ENCODE data around the gene TUBA4B. TPM values are rescaled to one million over a fixed set of nuclear protein-coding genes. Genes with fewer than 3 reads are reported as not detected.

Gene TUBA4B
- total RNA-seq, 1 experiment from 2014 or later: not detected

DNA sequence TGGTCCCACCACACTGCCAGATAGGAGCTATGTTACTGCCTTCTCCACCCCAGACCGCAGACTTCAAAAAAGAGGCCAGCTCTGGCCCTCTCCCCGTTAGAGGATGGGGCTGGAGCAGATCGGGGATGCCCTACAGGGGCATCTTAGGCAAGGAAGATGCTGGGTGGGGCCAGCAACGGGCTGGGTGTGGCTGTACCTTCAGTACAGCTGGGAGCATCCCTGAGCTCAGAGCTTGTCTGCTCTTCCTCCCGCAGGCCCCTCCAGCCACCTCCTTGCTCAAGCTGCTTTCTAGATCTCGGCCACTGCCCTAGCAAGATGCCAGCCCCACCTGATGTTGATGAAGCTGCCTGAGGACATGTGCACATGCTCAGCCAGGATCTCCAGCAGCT is 46.3 kb downstream of the TUBA4B start:
- Histone ChIP-seq H3K36me3 (ENCODE audit: control insufficient read depth, insufficient read depth, low read length) (no peaks in the 10 kb centered on the region), H3K9me3 (no peaks in the 10 kb centered on the region), H3K4me3 (ENCODE audit: low read depth, low read length) (no peak overlapping the region), H3K27me3 (replicated peaks; ENCODE audit: control insufficient read depth, insufficient read depth, low read length) (no peaks in the 10 kb centered on the region; the same call in none of the 2 replicates), H3K4me1 (peaks cover 4% of the 10 kb centered on the region; the same call in 1 of the 2 replicates)
- peaks cover 5% of the 10 kb centered on the region for H3K36me3 Mint-ChIP-seq (ENCODE audit: insufficient read depth, unreplicated experiment)
- POLR2A ChIA-PET: interaction anchor here (0.5 kb wide), 1 partner anchor 89 kb away, joined by 5 read pairs; no protein-coding TSS in a partner anchor
- intact Hi-C loops (cut with micrococcal nuclease; ENCODE audit: unreplicated experiment): loop anchor here (2.0 to 5.0 kb wide), 2 partner anchors 87 to 242 kb away; partner anchors contain the start of gene DNPEP
- peaks cover 14% of the 10 kb centered on the region for H3K27me3 Mint-ChIP-seq (ENCODE audit: insufficient read depth, unreplicated experiment)
- DNase-seq: no peak
- no peak overlapping the region for H3K4me3 Mint-ChIP-seq (ENCODE audit: unreplicated experiment)
- H3K4me1 Mint-ChIP-seq (ENCODE audit: low read depth, unreplicated experiment): no peaks in the 10 kb centered on the region
- TF ChIP-seq, protein P1, sequence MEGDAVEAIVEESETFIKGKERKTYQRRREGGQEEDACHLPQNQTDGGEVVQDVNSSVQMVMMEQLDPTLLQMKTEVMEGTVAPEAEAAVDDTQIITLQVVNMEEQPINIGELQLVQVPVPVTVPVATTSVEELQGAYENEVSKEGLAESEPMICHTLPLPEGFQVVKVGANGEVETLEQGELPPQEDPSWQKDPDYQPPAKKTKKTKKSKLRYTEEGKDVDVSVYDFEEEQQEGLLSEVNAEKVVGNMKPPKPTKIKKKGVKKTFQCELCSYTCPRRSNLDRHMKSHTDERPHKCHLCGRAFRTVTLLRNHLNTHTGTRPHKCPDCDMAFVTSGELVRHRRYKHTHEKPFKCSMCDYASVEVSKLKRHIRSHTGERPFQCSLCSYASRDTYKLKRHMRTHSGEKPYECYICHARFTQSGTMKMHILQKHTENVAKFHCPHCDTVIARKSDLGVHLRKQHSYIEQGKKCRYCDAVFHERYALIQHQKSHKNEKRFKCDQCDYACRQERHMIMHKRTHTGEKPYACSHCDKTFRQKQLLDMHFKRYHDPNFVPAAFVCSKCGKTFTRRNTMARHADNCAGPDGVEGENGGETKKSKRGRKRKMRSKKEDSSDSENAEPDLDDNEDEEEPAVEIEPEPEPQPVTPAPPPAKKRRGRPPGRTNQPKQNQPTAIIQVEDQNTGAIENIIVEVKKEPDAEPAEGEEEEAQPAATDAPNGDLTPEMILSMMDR (IDR thresholded peaks at IDR 0.05; ENCODE audit: insufficient read depth in 1 of 2, low read depth in 1 of 2, low read length in 1 of 2, severe bottlenecking in 1 of 2, unreplicated experiment in 1 of 2): no peak
- H3K27ac Mint-ChIP-seq (ENCODE audit: unreplicated experiment): no peak overlapping the region
- CTCF ChIA-PET: interaction anchor here (0.9 to 1.4 kb wide), 2 partner anchors 15 to 141 kb away, joined by 3 read pairs; no protein-coding TSS in a partner anchor
- no peaks in the 10 kb centered on the region for H3K9me3 Mint-ChIP-seq (ENCODE audit: unreplicated experiment)
- BruUV-seq (replicated peaks): no TSS peak

DNA sequence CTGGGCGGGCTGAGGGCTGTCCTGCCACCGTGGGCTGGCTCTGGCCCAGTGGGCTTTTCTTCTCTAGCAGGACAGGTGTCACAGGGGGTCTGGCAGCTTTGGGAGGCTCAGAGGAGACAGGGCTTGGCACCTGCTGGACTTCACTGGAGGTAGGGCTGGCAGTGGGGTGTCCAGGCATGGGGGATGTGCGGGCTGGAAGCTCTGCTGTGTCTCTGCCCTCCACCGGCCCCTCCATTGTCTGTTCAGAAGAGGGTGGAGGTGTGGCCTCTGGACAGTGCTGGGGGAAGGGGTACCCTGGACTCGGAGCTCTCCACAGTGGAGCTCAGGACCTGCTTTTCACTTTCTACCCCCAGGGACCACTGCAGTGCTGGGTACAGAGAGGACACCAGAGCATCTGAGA is 47.0 kb downstream of the TUBA4B start:
- Mint-ChIP-seq H3K27me3 (ENCODE audit: insufficient read depth, unreplicated experiment) (peaks cover 18% of the 10 kb centered on the region), H3K9me3 (ENCODE audit: unreplicated experiment) (no peaks in the 10 kb centered on the region), H3K4me1 (ENCODE audit: low read depth, unreplicated experiment) (no peaks in the 10 kb centered on the region), H3K4me3 (ENCODE audit: unreplicated experiment) (no peak overlapping the region), H3K36me3 (ENCODE audit: insufficient read depth, unreplicated experiment) (peaks cover 5% of the 10 kb centered on the region), H3K27ac (ENCODE audit: unreplicated experiment) (no peak overlapping the region)
- Histone ChIP-seq H3K36me3 (ENCODE audit: control insufficient read depth, insufficient read depth, low read length) (no peaks in the 10 kb centered on the region), H3K4me3 (ENCODE audit: low read depth, low read length) (no peak overlapping the region), H3K27me3 (replicated peaks; ENCODE audit: control insufficient read depth, insufficient read depth, low read length) (no peaks in the 10 kb centered on the region; the same call in none of the 2 replicates), H3K4me1 (peaks cover 4% of the 10 kb centered on the region; the same call in 1 of the 2 replicates), H3K9me3 (no peaks in the 10 kb centered on the region)
- ChIA-PET CTCF (interaction anchor here (1.4 kb wide), 1 partner anchor 14 kb away, joined by 3 read pairs; no protein-coding TSS in a partner anchor), POLR2A (no interaction called here)
- BruUV-seq (replicated peaks): no TSS peak
- TF ChIP-seq, protein P1 (IDR thresholded peaks at IDR 0.05; ENCODE audit: insufficient read depth in 1 of 2, low read depth in 1 of 2, low read length in 1 of 2, severe bottlenecking in 1 of 2, unreplicated experiment in 1 of 2): no peak
- intact Hi-C loops (cut with micrococcal nuclease; ENCODE audit: unreplicated experiment): no loop called here
- no peak for DNase-seq

DNA sequence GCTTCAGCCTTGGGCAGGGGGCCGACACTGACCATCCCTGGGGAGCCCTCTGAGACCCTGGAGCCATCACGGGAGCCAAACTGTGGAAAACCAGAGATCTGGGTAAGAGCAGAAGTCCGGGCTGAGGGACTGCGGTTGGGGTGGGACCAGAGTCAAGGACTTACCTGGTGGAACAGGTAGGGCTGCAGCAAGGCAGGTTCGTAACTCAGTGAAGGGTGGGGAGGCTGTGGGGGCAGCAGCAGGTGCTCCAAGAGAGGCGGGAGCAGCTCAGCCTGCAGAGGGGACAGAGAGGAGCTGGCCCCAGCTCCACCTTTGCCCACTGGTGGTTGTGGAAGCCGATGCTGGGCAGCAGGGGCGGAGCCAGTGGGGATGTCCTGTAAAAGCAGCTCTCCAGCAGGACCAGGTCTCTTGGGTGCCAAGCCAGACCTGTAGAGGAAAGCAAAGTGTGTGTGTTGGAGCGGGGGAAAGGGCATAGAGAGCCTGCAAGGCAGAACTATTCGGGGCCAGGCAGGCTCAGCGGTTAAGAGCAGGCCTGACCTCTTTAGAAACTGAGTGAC is 49.4 kb downstream of the TUBA4B start:
- no TSS peak for BruUV-seq (replicated peaks)
- intact Hi-C loops (cut with micrococcal nuclease; ENCODE audit: unreplicated experiment): no loop called here
- Histone ChIP-seq H3K4me1 (no peaks in the 10 kb centered on the region; the same call in 1 of the 2 replicates), H3K36me3 (ENCODE audit: control insufficient read depth, insufficient read depth, low read length) (no peaks in the 10 kb centered on the region), H3K27me3 (replicated peaks; ENCODE audit: control insufficient read depth, insufficient read depth, low read length) (no peaks in the 10 kb centered on the region; the same call in none of the 2 replicates), H3K9me3 (no peaks in the 10 kb centered on the region), H3K4me3 (ENCODE audit: low read depth, low read length) (no peak overlapping the region)
- TF ChIP-seq, protein P1 (IDR thresholded peaks at IDR 0.05; ENCODE audit: insufficient read depth in 1 of 2, low read depth in 1 of 2, low read length in 1 of 2, severe bottlenecking in 1 of 2, unreplicated experiment in 1 of 2): no peak
- H3K9me3 Mint-ChIP-seq (ENCODE audit: unreplicated experiment): no peaks in the 10 kb centered on the region
- POLR2A ChIA-PET: no interaction called here
- H3K4me1 Mint-ChIP-seq (ENCODE audit: low read depth, unreplicated experiment): no peaks in the 10 kb centered on the region
- H3K36me3 Mint-ChIP-seq (ENCODE audit: insufficient read depth, unreplicated experiment): no peaks in the 10 kb centered on the region
- no peak overlapping the region for H3K4me3 Mint-ChIP-seq (ENCODE audit: unreplicated experiment)
- CTCF ChIA-PET: no interaction called here
- no peak overlapping the region for H3K27ac Mint-ChIP-seq (ENCODE audit: unreplicated experiment)
- DNase-seq: no peak
- peaks cover 26% of the 10 kb centered on the region for H3K27me3 Mint-ChIP-seq (ENCODE audit: insufficient read depth, unreplicated experiment)

Data from Caco-2 (cell line).